Body of pancreas (tissue), 4 donors: Measurements from ENCODE around the gene IL12A.

Experiments
- POLR2A ChIP-seq, 3 donors: fragments of 450-650 bp; IDR thresholded peaks; one replicate each; pipeline ENCODE4 v1.6.1; 2016; ENCODE audit warnings: antibody characterized with exemption in 3 of 3, mild to moderate bottlenecking in 2 of 3
- TF ChIP-seq, protein P1 (sequence below), 7 experiments: fragments of 450-650 bp in 4 of 7; fragments of 200-600 bp in 3 of 7; sonication (generic) in 3 of 7; IDR thresholded peaks; one replicate each; pipeline ENCODE4 v1.5.1; 2016 to 2019; ENCODE audit warnings: antibody characterized with exemption in 7 of 7

DNA sequence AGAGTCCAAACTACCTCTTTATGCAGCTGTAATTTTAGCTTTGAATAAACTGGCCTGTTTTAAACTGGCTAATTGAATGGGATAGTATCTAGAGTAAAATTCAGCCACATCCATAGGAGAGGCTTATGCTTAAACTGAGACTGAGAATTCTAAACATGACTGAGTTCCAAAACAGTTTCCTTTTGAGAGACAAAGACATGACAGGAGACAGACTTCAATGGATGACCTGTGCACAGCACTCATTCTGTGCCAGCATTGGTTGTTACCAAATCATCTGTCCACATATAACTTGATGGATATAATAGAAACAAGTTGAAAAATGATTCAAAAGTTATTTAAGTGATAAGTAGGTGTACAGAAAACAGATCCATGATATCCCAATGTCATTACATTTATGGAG lies 20.9 kb downstream of the IL12A start:
- TF ChIP-seq, protein P1, sequence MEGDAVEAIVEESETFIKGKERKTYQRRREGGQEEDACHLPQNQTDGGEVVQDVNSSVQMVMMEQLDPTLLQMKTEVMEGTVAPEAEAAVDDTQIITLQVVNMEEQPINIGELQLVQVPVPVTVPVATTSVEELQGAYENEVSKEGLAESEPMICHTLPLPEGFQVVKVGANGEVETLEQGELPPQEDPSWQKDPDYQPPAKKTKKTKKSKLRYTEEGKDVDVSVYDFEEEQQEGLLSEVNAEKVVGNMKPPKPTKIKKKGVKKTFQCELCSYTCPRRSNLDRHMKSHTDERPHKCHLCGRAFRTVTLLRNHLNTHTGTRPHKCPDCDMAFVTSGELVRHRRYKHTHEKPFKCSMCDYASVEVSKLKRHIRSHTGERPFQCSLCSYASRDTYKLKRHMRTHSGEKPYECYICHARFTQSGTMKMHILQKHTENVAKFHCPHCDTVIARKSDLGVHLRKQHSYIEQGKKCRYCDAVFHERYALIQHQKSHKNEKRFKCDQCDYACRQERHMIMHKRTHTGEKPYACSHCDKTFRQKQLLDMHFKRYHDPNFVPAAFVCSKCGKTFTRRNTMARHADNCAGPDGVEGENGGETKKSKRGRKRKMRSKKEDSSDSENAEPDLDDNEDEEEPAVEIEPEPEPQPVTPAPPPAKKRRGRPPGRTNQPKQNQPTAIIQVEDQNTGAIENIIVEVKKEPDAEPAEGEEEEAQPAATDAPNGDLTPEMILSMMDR (IDR thresholded peaks at IDR 0.05) = no peak
- no peak for TF ChIP-seq POLR2A (IDR thresholded peaks at IDR 0.05)
